Mucosa of rectum (tissue), 2 donors: ENCODE measurements around the gene C20orf202.
"Not testable (repeated sequence)": the region's sequence is repeated elsewhere in the genome, so short reads cannot be mapped to it uniquely, and the experiment has no call there.

ENCODE experiments used
- H3K27ac ChIP-seq, 2 donors: one replicate each; pipeline ENCODE4 v1.7.0; 2013; ENCODE audit warnings: inconsistent platforms in 2 of 2, low read depth in 2 of 2, low read length in 2 of 2
- H3K27me3 ChIP-seq, 2 donors: one replicate each; pipeline ENCODE4 v1.7.0; 2013; ENCODE audit warnings: low read length in 2 of 2; ENCODE audit not compliant: control insufficient read depth in 2 of 2, insufficient read depth in 2 of 2
- H3K36me3 ChIP-seq, 2 donors: one replicate each; pipeline ENCODE4 v1.7.0; 2013; ENCODE audit warnings: low read length in 2 of 2; ENCODE audit not compliant: control insufficient read depth in 2 of 2, insufficient read depth in 2 of 2
- H3K4me1 ChIP-seq, 2 donors: one replicate each; pipeline ENCODE4 v1.7.0; 2013; ENCODE audit warnings: low read length in 2 of 2, mild to moderate bottlenecking in 1 of 2; ENCODE audit not compliant: control insufficient read depth in 2 of 2, insufficient read depth in 2 of 2
- H3K4me3 ChIP-seq, 2 donors: one replicate each; pipeline ENCODE4 v1.7.0; 2013; ENCODE audit warnings: low read length in 2 of 2
- H3K9ac ChIP-seq, 2 donors: one replicate each; pipeline ENCODE4 v1.7.0; 2013; ENCODE audit warnings: low read length in 2 of 2, low read depth in 1 of 2, mild to moderate bottlenecking in 1 of 2
- H3K9me3 ChIP-seq, 2 donors: one replicate each; pipeline ENCODE4 v1.7.0; 2013; ENCODE audit warnings: low read length in 2 of 2; ENCODE audit not compliant: control insufficient read depth in 2 of 2
- donor health status: healthy.
- donor health status: Normal muscosa, but diverticular disease.

Gene C20orf202

DNA sequence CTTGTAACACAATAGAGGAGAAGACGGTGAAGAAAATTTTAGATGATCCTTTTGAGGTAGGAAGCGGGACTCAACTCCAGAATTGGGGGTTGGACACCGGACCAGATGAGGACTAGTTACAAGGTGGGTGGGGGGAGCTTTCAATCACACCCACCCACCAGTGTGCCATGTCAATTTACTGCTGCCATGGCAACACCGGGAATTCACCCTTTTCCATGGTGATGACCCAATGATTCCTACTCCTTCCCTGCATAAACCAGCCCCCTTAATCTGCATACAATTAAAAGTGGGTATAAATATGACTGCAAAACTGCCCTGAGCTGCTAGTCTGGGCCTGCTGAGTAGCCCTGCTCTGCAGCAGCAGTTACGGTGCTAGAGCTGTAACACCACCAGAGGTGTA lies 37.3 kb downstream of the C20orf202 start:
- H3K27ac ChIP-seq = no peak overlapping the region
- no peaks in the 10 kb centered on the region for H3K27me3 ChIP-seq
- H3K36me3 ChIP-seq = no peaks in the 10 kb centered on the region
- H3K9me3 ChIP-seq = no peaks in the 10 kb centered on the region
- H3K4me1 ChIP-seq = no peaks in the 10 kb centered on the region
- H3K9ac ChIP-seq = no peak overlapping the region
- H3K4me3 ChIP-seq = no peak overlapping the region

DNA sequence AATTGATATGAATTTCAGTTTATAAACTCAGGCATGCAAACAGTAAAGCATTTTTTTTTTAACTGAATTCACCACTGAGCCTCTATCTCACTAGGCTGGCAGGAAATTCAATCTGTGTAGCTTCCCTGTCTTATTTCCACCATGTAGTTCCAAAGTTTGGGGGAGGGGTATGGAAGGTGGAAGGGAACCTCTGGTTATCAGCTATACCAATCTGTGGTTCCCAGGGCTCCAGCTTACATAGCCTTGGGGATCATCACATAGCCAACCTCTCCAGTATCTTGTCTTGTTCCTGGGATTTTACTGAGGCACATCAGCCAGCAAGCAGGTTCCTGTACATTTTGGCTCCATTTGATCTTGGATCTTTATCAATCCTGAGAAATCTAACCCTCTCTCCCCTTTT lies 38.2 kb downstream of the C20orf202 start:
- H3K9ac ChIP-seq = no peak overlapping the region
- H3K27me3 ChIP-seq = peaks cover 0 to 2% of the 10 kb centered on the region in 2 donors
- H3K27ac ChIP-seq = no peak overlapping the region
- H3K4me1 ChIP-seq = no peaks in the 10 kb centered on the region
- no peaks in the 10 kb centered on the region for H3K36me3 ChIP-seq
- H3K9me3 ChIP-seq = no peaks in the 10 kb centered on the region
- H3K4me3 ChIP-seq = no peak overlapping the region

DNA sequence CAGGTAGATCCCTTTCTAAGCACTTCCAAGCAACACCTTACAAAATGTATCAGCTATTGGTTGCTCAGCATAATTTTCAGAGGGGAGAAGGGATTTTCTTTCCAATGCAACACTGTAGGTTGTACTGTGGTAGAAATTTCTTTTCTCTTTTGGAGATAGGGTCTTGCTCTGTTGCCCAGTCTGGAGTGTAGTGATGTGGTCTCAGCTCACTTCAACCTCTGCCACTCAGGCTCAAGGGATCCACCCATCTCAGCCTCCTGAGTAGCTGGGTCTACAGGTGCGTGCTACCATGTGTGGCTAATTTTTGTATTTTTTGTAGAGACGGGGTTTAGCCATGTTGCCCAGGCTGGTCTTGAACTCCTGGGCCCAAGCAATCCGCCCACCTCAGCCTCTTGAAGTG lies 38.8 kb downstream of the C20orf202 start:
- H3K4me1 ChIP-seq = no peaks in the 10 kb centered on the region
- H3K27me3 ChIP-seq = peaks cover 0 to 2% of the 10 kb centered on the region in 2 donors
- no peaks in the 10 kb centered on the region for H3K9me3 ChIP-seq
- no peak overlapping the region for H3K27ac ChIP-seq
- H3K36me3 ChIP-seq = no peaks in the 10 kb centered on the region
- no peak overlapping the region for H3K4me3 ChIP-seq
- H3K9ac ChIP-seq = no peak overlapping the region

DNA sequence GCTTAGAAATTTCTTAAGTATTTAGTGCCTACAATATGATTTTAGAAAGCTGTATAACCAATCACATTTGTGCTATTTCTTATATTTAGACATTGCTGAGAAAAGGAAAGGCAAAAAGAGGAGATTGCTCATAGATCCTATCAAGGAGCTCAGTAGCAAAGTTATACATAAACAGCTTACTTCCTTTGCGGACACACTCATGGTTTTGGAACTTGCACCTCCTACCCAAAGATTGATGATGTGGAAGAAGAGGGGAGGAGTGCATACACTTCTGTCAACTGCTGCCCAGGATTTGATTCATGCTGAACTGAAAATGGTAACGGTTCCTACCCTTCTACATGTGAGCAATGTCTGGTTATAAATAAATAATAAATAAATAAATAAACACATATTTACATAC lies 39.3 kb downstream of the C20orf202 start:
- no peak overlapping the region for H3K9ac ChIP-seq
- no peaks in the 10 kb centered on the region for H3K9me3 ChIP-seq
- no peaks in the 10 kb centered on the region for H3K36me3 ChIP-seq
- H3K4me3 ChIP-seq = no peak overlapping the region
- H3K27me3 ChIP-seq = peaks cover 0 to 2% of the 10 kb centered on the region in 2 donors
- H3K4me1 ChIP-seq = no peaks in the 10 kb centered on the region
- H3K27ac ChIP-seq = no peak overlapping the region

DNA sequence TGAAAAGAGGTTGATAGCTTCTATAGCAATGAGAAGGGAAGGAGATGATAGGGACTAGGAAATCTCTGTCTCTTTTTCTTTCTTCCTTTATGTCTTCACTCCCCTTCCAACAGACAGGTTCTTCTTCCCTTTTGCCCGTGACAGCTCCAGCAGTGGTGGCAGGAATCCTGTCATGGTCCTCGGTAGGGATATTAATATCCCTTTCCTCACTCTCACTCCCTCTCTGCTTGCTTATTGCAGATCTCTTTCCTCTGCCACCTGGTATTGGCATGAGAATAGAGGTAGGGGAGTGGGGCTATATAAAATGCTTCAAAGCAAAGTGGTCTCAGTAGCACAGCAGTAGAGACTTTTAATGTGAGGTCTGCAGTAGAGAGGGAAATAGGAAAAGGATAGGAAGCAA lies 42.3 kb downstream of the C20orf202 start:
- no peak overlapping the region for H3K4me3 ChIP-seq
- H3K36me3 ChIP-seq = no peaks in the 10 kb centered on the region
- no peaks in the 10 kb centered on the region for H3K4me1 ChIP-seq
- no peak overlapping the region for H3K27ac ChIP-seq
- H3K9me3 ChIP-seq = no peaks in the 10 kb centered on the region
- H3K27me3 ChIP-seq = peaks cover 0 to 2% of the 10 kb centered on the region in 2 donors
- H3K9ac ChIP-seq = no peak overlapping the region

DNA sequence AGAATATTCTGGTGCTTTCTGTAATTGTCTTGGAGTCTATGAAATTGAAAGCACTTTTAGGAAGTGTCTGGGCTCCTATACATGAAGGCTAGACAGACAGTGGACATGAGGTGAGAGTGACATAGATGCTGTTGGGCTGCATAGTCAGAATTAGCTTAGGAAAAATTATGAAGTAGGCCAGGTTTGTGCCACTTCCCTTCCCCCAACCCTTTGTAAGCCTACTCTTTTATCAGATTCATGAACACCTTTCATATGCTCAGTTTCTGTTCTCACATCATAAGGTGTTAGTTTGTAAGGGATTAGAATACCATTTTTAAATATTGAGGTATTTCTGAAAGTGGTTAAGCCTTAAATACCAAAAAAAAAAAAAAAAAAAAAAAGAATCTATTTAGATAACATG lies 44.4 kb downstream of the C20orf202 start:
- Histone ChIP-seq H3K4me3 (no peak overlapping the region), H3K27me3 (peaks cover 0 to 2% of the 10 kb centered on the region in 2 donors), H3K9me3 (no peaks in the 10 kb centered on the region), H3K27ac (no peak overlapping the region), H3K9ac (no peak overlapping the region), H3K36me3 (no peaks in the 10 kb centered on the region), H3K4me1 (no peaks in the 10 kb centered on the region)

DNA sequence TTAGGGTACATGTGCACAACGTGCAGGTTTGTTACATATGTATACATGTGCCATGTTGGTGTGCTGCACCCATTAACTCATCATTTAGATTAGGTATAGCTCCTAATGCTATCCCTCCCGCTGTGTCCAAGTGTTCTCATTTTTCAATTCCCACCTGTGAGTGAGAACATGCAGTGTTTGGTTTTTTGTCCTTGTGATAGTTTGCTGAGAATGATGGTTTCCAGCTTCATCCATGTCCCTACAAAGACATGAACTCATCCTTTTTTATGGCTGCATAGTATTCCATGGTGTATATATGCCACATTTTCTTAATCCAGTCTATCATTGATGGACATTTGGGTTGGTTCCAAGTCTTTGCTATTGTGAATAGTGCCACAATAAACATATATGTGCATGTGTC lies 47.0 kb downstream of the C20orf202 start:
- H3K27me3 ChIP-seq, H3K4me3 ChIP-seq, H3K9ac ChIP-seq, H3K9me3 ChIP-seq, H3K27ac ChIP-seq, H3K4me1 ChIP-seq, H3K36me3 ChIP-seq: not testable (repeated sequence)

DNA sequence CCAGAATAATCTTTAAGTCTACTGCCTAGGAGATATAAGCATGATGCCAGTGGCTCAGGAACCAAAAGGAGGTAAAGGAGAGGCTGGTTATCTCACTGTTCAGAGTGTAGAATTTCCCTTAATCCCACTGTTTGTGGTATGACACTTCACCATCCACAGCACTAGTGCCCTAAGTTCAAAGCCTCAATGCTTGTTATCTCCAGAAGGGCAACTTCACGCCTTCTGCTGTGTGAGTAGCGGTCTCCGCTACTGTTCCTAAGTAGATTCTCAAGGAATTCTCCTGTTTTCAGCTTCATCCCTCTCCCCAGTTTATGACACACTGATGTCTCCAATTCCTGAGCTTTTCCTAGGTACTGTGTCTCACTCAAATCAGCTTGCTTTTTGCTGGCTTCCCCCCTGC lies 49.2 kb downstream of the C20orf202 start:
- Histone ChIP-seq H3K4me1 (no peaks in the 10 kb centered on the region), H3K36me3 (no peaks in the 10 kb centered on the region), H3K9me3 (no peaks in the 10 kb centered on the region), H3K4me3 (no peak overlapping the region), H3K27me3 (no peaks in the 10 kb centered on the region), H3K9ac (no peak overlapping the region), H3K27ac (no peak overlapping the region)

DNA sequence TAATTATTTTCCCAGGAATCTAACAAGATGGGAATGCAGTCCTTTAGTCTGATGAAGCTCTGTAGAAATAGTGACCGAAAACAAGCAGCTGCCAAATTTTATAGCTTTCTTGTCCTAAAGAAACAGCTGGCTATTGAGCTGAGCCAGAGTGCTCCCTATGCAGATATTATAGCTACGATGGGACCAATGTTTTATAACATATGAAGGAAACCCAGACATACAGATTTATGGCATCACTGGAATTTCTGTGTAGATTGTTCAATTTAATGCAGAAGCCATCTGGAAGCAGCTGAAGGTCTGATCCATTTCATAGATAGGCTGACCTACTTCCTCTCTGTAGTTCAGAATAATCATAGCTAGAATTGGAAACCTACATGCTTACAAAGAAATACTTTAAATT lies 51.0 kb downstream of the C20orf202 start:
- no peaks in the 10 kb centered on the region for H3K36me3 ChIP-seq
- no peak overlapping the region for H3K4me3 ChIP-seq
- no peaks in the 10 kb centered on the region for H3K27me3 ChIP-seq
- H3K27ac ChIP-seq = no peak overlapping the region
- no peak overlapping the region for H3K9ac ChIP-seq
- no peaks in the 10 kb centered on the region for H3K9me3 ChIP-seq
- H3K4me1 ChIP-seq = no peaks in the 10 kb centered on the region

DNA sequence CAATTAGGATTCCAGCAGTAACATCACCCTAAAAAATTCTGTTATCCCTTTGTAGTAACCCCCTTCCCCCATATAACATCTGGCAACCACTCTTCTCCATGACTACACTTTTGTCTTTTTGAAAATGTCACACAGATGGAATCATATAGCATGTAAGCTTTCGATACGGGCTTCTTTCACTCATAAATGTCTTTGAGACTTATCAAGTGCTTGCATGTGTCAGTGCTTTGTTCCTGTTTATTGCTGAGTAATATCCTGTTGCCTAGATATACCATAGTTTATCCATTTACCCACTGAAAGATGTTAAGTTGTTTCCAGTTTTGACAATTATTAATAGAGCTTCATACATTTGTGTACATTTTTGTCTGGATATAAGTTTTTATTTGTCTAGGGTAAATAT lies 52.4 kb downstream of the C20orf202 start:
- H3K4me3 ChIP-seq = no peak overlapping the region
- no peaks in the 10 kb centered on the region for H3K36me3 ChIP-seq
- H3K9ac ChIP-seq = no peak overlapping the region
- no peaks in the 10 kb centered on the region for H3K9me3 ChIP-seq
- H3K4me1 ChIP-seq = no peaks in the 10 kb centered on the region
- H3K27ac ChIP-seq = no peak overlapping the region
- H3K27me3 ChIP-seq = no peaks in the 10 kb centered on the region
